HG03196 (cell line): ENCODE results near the gene BCDIN3D.

Experiments
- ATAC-seq: cut with Tn5 transposase; IDR thresholded peaks from one replicate; pipeline ENCODE4 v1.9.1; 2021; ENCODE audit not compliant: unreplicated experiment

Gene BCDIN3D

DNA sequence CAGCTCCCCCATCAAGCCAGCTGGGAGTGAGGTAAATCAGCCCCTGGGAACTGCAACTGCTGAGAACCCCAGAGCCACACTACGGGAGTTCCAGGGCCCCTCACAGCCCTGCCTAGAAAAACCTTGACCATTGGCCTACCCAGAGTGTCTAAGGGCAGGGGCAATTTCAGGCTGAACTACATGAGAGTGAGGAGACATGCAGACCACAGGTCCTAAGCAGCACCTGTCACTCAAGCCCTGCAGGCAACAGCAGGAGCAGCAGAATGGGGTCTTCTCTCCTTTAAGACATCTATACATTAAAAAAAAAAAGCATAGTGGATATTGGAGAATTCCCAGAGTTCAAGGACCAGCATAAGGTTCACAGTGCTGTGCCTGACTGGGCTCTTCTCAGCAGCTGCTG is 19.6 kb downstream of the BCDIN3D start:
- no peak for ATAC-seq

DNA sequence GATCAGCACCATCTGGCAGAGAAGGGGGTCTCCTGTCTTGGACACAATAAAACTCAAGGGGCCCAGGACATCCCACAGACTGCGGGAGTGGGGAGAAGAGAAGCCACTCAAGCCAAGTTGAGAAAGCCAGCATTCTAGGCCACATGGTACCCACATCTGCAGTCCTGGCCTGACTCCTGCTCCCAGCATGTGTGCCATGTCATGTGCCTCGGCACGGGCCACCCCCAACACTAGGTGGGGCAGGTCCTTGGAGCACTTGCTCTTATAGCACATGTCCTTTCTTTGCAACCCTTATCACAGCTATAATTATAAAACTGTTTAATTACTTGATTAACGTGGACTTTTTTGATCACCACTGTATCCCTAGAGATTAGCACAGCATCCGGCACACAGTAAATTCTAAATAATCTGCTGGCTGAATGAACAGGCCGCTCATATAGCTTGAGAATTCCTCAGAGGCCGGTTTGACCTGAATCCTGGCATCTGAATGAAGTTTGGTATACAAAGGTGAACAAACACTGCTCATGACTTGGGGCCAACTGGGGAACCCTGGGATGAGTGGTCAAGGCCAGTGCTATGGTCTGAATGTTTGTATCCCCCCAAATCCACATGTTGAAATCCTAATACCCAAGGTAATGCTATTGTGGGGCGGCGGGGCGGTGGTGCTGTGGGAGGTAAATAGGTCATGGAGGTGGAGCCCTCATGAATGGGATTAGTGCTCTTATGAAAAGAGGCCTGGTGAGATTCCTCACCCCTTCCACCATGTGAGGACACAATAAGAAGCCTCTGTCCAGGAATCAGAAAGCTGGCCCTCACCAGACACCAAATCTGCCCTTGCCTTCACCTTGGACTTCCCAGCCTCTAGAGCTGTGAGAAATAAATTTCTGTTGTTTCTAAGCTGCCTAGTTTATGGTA is 21.3 kb downstream of the BCDIN3D start:
- ATAC-seq, result no peak

DNA sequence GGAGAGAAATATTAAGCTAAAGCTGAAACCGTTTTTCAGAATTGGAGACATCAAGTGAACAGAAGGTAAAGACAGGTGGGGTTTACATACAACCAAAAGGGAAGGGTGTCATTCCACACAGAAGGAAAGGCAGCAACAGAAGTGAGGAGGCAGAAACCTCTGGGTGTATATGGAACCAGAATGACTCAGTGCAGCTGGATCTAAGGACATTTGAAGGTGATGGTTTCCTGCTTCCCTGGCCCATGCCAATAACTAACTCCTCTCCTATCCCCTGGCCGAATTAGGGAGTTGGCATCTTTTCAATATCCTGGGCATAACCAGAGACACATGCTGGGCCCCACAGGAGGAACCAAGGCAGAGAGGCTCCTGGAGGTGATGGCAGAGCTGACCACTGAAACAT is 23.1 kb downstream of the BCDIN3D start:
- no peak for ATAC-seq

DNA sequence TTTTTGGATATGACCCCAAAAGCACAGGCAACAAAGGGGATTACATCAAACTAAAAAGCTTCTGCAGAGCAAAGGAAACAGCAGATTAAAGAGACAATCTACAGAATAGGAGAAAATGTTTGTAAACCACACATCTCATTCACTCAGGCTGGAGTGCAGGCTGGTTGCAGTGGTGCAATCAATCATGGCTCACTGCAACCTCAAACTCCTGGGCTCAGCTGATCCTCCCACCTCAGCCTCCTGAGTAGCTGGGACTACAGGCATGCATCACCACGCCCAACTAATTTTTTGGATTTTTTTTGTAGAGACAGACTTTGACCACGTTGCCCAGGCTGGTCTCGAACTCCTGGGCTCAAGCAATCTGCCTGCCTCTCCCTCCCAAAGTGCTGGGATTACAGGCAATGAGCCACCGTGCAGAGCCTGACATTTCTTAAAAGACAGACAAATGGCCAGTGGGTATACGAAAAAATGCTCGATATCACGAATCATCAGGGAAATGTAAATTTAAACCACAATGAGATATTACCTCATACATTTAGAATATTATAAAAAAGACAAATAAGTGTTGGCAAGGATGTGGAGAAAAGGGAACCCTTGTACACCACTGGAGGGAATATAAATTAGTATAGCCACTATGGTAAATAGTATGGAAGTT is 24.5 kb downstream of the BCDIN3D start:
- ATAC-seq, result no peak

DNA sequence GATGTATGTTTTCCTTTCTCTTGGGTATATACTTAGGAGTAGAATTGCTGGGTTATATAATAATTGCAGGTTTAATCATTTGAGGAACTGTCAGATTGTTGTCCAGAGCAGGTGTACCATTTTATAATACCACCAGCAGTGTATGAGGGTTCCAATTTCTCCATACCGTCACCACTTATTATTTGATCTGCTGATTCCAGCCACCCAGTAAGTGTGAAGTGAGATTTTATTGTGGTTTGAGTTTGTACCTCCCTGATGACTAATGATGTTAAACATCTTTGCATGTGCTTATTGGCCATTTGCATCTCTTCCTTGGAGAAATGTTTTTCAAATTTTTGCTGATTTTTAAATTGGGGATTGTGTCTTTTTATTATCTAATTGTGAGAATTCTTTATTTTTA is 29.8 kb downstream of the BCDIN3D start:
- no peak for ATAC-seq

DNA sequence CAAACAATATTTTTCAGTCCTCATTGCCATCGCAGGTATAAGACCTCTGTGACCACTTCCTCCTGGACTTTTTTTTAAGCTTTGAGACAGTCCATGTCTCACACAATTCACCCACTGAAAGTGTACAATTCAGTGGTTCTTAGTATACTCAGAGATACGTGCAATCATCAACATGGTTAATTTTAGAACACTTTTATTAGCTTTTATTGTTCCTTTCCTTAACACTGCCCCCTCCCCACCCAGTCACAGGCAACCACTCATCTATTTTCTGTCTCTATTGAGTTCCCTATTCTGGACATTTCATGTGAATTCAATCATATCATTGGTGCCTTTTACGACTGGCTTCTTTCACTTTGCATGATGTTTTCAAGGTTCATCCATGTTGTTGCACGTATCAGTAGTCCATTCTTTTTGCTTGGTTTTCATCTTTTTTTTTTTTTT is 30.9 kb downstream of the BCDIN3D start:
- no peak for ATAC-seq

DNA sequence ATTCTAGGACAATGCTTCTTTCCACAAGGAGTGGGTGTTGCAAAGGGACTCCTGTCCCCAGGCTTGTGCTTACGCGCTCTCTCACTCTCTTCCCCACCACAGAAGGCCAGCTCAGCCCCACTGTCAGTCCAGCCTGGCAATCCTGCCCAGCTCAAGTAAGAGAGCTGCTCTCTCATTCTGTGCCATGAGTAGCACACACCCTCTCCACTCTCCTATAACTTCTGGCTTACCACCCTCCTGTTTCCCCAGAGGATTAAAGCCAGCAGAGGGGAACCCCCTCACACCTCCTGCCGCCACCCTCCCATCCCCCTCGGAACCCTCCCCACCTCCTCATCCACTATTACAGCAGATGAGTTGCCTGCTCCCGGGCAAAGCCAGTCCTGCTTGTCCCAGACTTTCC is 31.8 kb downstream of the BCDIN3D start:
- ATAC-seq, result no peak

DNA sequence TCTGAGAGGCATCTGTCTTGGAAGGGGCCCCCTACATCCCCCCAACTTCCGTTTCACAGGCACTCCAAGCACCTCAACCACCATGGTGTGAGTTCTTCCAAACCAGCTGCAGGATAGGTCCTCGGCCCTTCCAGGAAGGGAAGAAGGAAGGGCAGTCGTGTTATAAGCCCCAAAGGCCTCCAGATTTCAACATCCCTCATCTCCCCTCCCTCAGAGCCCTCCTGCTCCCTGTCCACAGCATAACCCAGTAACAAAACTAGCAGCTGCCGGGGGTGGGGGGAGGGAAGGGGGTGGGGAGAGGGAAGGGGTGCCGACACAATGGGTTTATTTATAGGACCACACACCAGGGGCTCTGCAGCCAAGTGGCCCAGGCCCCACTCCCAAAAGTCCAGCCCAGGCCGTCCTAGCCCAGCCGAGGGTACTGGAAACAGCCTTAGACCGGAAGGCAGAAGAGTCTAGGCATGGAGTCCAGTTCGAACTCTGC is 33.0 kb downstream of the BCDIN3D start:
- ATAC-seq, result no peak

DNA sequence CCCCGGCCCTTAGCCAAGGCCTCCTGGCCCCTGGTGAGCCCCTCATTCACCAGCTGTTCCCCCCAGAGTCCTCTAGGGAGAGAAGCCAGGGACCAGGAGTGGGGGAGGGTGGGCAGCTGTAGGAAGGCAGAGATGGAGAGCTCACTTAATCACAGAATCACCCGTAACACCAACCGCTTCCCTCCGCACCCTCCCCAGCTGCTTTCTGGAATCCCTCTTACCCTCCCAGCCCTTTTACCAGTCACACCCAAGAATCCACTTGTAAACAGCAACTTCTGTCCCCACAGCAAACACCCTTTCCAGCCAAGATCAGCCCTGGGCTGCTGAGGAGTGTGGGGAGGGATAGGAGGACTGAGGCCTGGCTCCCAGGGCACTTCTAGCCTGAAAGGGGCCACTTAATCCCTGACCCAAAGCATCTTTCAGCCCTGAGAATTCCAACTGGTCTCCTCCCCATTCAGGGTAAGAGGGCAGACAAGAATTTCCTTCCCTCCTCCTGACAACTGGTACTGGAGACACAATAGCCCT is 33.5 kb downstream of the BCDIN3D start:
- no peak for ATAC-seq

DNA sequence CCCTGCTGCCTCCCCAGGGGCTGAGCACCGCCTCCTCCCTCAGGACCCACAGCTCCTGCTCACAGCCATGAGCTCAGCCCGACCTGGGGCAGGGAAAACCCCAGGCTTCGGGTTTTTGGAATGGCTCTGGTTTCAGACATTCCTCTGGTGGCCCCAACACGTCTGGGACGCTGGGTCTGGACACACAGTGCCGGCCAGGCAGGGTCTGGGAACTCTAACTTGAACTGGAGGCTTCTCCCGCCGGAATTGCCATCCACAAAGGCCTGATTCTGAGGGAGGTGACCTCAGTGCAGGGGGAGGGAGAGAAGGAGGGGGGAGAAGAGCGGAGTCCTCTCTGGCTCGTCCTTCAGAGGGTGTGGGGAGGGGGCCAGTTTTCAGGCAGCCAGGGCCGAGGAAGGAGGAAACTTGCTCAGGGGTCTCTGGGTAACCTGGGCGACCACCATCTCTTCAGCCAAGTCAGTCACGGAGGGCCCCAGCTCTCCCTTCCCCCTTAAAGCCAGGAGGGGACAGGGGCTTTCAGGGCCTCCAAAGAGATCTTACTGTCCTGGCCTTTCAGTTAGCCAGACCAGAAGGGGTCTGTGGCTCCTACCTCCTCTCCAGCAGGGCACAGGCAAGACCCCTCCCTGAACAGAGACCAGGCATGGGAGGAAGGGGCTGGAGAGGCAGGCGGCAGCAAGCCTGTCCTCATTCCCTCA is 34.1 kb downstream of the BCDIN3D start:
- no peak for ATAC-seq

DNA sequence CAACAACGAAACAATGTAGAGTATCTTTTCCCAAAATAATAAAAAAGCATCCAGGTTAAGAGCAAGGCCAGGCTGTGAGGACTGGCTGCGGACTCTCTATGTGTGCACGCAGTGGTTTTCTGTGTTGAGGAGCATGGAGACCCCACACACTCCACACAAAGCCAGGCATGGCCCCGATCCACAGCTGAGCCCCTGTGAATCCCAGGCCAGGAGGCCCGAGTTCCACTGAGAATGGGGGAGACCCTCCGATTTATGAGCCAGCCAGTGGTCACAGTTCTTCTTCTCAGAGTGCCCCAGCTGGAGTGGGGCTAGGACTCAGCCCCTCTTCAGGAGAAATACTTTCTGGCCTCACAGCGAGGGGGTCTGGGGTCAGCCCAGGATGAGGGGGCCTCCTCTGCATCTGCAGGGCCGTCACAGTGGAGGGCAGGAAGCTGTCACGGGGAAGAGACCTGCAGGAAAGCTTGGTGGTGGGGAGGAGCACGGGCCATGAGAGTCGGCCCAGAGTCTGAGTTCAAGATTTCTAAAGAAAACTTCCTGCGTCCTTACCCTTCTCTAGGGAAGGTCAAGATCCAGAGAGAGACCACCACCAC is 34.8 kb downstream of the BCDIN3D start:
- ATAC-seq, result no peak

DNA sequence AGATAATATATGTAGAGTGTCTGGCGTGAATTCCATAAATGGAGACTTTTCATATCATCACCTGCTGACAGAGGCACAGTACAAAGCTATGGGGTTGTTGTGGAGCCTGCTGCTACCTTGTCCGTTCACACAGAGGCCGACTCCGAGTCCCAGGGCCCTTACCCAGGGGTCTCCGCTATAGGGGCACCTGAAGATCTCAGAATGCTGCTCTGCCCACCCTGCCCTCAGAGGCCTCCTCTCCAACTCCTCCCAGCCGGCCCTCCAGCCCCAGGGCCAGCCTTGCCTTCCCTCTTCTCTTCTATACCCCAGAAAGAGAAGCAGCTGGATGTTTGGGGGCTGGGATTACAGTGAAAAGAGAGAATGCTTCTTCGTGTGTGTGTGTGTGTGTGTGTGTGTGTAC is 36.0 kb downstream of the BCDIN3D start:
- no peak for ATAC-seq

DNA sequence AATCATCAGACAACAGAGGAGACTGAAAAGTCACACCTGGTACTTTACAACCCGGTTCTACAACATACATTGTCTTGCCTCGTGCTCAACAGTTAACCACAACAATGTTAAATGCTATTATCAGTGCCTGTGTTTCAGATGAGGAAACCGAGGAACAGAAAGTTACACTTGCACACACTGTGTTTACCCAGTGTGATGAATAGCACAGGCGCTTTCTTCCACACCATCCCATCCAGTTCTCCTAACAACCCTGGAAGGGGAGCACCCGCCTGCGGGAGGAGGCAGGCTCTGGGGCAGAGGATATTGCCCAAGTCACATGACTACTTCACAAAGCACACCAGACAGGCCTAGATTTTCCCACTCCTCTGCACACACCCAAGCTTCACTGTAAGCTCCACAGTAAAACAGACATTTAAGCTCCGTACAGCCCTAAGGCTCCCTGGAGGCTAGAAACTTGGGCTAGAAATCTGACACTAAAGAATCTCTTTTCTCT is 36.5 kb downstream of the BCDIN3D start:
- no peak for ATAC-seq

DNA sequence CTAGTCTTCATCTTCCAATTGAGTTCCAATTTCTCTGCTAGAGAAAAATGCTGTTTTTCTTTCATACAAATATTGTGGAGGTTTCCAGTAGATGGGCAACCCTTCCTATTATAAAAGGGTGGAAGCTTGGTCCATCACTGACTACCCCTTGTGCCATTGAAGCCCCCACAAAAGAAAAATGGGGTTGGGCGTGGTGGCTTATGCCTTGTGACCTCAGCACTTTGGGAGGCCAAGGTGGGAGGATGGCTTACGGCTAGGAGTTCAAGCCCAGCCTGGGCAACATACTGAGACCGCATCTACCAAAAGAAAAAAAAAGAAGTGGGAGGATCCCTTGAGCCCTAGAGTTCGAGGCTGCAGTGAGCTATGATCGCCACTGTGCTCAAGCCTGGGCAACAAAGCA is 37.5 kb downstream of the BCDIN3D start:
- ATAC-seq, result no peak

DNA sequence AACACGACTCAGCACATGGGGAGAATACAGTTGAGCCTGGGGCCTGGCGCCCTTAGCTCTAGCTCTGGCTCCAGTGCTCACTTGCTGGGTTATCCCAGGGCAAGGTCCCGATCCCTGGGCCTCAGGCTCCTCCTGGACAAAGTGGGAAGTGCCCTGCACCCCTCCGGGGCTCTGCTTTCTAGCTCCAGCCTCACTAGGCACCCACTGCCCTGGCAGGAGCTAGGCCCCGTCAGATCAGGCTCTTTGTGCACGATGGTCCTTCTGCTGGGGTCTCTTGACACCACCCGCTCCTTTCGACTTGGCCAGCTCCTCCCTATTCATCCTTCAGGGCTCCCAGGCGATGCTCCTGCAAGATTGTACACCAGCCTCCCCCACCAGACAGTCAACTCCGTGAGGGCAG is 38.1 kb downstream of the BCDIN3D start:
- ATAC-seq, result no peak

DNA sequence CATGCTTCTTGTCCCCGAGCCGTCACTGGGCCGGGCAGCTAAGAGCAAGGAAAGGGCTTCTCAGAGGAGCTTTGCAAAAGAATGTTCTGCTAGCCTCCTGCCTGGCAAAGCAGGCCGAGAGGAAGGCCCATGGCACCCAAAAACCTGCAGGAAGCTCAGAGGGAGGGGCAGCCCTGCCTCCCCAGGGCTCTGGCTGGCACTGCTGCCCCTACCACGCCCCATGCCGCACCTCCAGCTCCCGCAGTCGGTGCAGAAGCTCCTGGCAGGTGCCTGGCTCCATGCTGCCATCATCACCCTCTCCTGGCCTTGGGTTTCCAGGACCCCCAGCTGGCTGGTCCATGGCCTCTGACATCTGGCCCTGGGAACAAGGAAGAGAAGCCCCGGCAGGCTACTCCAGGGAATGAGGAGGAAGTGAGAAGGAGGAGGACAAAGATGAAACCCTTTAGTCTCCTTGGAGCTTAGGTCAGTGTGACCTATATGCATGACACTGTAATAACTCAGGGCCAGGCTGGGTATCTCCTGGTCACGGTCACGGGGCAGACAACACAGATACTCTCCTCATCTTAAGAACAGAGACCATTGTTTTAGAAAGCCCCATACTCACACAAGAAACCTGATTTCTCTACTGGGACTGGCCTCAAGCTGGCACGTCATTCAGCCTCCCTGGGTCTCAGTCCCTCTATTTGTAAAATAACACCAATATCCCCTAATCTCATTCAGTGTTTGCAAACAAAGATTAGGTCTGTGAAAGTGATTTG is 39.0 kb downstream of the BCDIN3D start:
- ATAC-seq, result no peak

DNA sequence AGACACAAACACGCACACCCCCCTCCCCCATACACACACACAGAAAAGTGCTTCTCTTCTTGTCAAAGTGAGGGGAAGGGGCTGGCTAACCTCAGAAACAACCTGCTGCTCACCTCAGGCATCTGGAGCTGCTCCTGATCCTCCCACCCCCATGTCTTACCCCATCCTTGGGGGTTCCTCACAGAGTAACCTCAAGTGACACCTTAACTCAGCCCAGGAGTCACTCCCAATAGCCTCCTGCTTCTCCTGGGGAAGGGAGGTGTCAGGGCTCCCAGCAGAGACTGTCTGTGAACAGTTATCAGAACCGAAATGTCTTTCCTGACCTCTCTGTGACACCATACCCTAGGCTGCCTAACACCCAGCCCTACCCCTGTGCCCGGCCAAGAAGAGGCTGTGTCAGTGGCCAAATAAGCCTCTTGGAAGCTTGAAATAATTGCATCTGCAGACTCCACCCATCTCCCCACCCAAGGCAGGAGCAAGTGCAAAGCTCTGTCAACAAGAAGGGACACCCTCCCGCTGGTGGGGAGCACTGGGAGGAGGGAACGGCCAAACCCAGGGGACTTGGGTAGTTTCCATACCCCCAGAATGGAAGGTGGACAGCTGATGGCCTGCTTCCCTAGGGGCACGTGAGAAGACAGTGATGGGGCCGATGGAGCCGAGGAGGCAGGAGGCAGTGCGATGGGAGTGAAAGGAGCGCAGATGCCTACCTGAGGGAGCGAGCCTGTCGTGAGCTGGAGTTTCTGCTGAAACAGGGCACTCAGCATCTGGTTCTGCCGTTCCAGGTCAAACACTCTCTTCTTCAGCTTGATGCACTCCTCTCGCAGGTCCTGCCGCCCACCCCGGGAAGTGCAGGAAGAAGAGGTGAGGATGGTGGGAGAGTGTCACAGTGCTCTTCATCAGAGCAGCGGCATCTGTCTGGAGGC is 41.5 kb downstream of the BCDIN3D start:
- ATAC-seq, result no peak

DNA sequence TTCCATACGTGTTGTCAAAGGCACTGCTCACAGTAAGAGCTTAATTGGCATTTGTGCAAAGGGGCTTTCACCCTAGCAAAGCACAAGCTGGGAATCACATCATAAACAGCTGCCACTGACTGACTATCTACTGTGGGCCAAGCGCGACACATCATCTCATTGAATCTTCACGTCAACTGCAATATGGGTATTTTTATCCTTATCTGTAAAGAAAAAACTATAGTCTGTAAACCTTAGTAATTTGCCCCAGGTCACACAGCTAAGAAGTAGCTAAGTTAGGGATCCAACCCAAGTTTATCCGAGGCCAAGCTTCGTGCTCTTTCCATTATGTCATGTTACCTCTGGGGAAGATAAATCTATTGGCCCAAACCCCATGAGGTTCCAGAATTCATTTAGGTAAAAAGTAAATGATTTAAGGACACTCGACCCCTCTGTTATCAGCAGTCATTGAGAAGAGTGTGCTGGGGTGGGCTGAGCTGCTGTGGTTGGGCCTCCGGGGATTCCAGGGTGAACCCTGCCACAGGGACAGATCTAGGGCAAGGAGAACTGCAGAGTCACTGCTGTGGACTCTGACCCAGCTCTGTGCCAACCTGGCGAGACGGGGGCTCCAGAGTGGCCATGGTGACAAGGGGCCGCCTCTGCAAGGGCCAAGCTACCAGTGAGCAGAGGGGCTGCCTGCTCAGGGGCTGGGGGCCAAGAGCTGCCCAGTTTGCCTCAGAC is 42.3 kb downstream of the BCDIN3D start:
- no peak for ATAC-seq
